DMS 273 (cell line): Measurements from ENCODE around the gene EMB.
"Not testable (repeated sequence)": the region's sequence is repeated elsewhere in the genome, so short reads cannot be mapped to it uniquely, and the experiment has no call there.

ENCODE experiments used
- DNase-seq: peaks from one replicate; lab custom pipeline; 2025; ENCODE audit not compliant: unreplicated experiment; lab: John Stamatoyannopoulos, UW

EMB gene

GRCh38 chr5:50440651-50441492 is at the start of gene EMB:
Gene EMB (minus strand): TSS chr5:50441288. CDS start chr5:50441151, 137 bp downstream.
- peak; percentile 24 for DNase-seq

- not testable (repeated sequence) for DNase-seq
These were observed 48.4 kb upstream of the EMB start for GRCh38 chr5:50489491-50489890.

- DNase-seq = not testable (repeated sequence)
These were observed 37.7 kb upstream of the EMB start for GRCh38 chr5:50478790-50479189.

GRCh38 chr5:50476549-50476948 is 35.5 kb upstream of the EMB start:
- DNase-seq = no peak

GRCh38 chr5:50465015-50465414 is 23.9 kb upstream of the EMB start:
- not testable (repeated sequence) for DNase-seq

GRCh38 chr5:50463726-50464125 is 22.6 kb upstream of the EMB start:
- no peak for DNase-seq

GRCh38 chr5:50463047-50463446 is 22.0 kb upstream of the EMB start:
- DNase-seq = no peak

GRCh38 chr5:50462579-50462978 is 21.5 kb upstream of the EMB start:
- DNase-seq = not testable (repeated sequence)

- not testable (repeated sequence) for DNase-seq
These were observed 17.3 kb upstream of the EMB start for GRCh38 chr5:50458372-50458771.

GRCh38 chr5:50449241-50449640 is 8.2 kb upstream of the EMB start:
- not testable (repeated sequence) for DNase-seq

- DNase-seq = no peak
These were observed 6.9 kb upstream of the EMB start for GRCh38 chr5:50447941-50448340.

- DNase-seq = no peak
These were observed 6.1 kb upstream of the EMB start for GRCh38 chr5:50447228-50447627.

- no peak for DNase-seq
These were observed 4.3 kb upstream of the EMB start for GRCh38 chr5:50445296-50445949.

GRCh38 chr5:50442559-50443539 is 1.8 kb upstream of the EMB start:
- DNase-seq = not testable (repeated sequence)

- DNase-seq = no peak
These were observed 436 bp upstream of the EMB start for GRCh38 chr5:50441493-50441955.

- DNase-seq = no peak
These were observed 1.9 kb downstream of the EMB start for GRCh38 chr5:50439221-50439620.

GRCh38 chr5:50438060-50438459 is 3.0 kb downstream of the EMB start:
- not testable (repeated sequence) for DNase-seq

GRCh38 chr5:50435168-50435567 is 5.9 kb downstream of the EMB start:
- no peak for DNase-seq

- DNase-seq = not testable (repeated sequence)
These were observed 9.8 kb downstream of the EMB start for GRCh38 chr5:50431133-50431904.

GRCh38 chr5:50423100-50423799 is 17.8 kb downstream of the EMB start:
- DNase-seq = not testable (repeated sequence)
